GM12872 (cell line): Measurements from ENCODE around the gene COLEC11.

ENCODE experiments used
- CTCF ChIP-seq: IDR thresholded peaks from 3 replicates; pipeline ENCODE4 v1.5.1; 2011; ENCODE audit warnings: low read depth, mild to moderate bottlenecking, low read length, moderate library complexity; ENCODE audit not compliant: insufficient read depth

The COLEC11 gene

GRCh38 chr2:3580449-3580848 is 14.5 kb upstream of the COLEC11 start:
- no peak for TF ChIP-seq CTCF

DNA sequence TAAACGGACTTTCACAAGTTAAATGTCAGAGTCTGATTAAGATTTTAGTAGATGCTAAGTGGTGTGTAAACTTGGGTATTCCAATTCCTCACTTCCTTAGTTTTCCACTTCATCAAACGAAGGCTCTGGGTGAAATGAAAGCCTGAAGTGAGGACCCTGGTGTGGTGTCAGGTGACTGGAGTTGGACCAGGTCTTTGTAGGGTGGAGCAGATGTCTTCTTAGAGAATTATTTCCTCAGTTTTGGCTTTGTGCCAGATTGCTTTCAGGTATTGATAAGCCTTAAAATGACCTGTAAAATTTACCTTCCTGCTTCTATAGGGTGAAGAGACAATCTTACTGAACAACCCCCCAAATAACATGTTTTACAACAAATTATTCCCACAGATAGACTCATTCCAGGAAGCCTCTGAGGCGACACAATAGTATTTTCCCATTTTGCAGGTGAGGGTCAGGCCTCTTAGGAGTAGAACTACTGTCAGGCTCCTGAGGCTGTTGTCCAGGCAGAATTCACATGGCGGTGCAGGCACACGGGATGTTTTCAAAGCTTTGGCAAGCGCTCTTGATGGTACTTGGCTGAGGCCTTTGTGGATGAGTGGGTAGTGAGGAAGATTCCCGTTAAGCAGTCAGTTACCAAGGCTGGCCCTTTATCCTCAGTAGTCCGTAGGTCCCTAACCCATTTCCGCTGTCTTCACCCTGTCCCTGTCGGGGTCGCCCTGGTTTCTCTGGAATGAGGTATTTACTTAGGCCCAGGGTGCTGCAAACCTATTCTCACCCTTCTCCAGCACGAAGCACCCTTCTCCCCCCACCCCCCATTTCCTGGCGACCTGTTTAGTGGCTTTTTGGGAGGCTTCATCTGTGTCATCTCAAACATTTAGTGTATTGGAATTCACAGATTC is 13.3 kb upstream of the COLEC11 start:
- TF ChIP-seq CTCF, result no peak

- no peak for TF ChIP-seq CTCF
Measured at GRCh38 chr2:3584076-3584475, 10.8 kb upstream of the COLEC11 start.

GRCh38 chr2:3584608-3585260 is 10.2 kb upstream of the COLEC11 start:
- no peak for TF ChIP-seq CTCF

DNA sequence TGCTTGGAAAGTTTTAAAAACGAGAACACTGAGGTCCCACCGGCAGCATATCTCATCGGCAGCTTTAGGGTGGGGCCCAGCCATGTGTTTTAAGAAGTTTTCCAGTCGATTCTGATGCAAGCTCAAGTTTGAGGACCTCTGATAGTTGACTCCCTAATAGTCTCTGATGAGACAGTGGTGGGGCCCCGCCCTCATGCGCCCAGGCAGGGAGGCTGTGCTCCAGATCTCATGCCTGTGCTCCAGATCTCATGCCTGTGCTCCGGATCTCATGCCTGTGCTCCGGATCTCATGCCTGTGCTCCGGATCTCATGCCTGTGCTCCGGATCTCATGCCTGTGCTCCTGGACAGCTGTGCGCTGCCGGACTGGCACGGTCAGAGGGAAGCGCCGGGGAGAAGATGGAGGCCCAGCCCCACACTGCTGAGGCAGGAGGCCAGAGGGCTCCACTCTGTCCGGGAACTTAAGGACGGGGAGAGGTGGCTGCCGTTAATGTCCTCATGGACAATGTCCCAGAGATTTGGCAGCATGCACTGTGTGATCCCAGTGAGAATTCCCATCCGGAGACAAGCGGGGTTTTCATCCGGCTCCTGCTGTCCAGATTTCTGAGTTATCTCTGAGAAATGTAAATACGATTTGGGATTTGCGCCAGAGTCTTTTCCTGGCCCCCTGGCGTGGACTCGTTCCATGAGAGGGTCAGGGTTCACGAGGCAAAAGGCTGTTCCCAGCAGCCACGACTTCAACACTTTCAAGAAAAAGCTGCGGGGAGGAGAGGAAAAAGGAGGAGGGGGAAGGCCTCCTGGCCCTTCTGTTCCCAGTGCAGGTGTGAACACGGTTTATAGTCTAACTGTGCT is 9.4 kb upstream of the COLEC11 start:
- no peak for TF ChIP-seq CTCF

DNA sequence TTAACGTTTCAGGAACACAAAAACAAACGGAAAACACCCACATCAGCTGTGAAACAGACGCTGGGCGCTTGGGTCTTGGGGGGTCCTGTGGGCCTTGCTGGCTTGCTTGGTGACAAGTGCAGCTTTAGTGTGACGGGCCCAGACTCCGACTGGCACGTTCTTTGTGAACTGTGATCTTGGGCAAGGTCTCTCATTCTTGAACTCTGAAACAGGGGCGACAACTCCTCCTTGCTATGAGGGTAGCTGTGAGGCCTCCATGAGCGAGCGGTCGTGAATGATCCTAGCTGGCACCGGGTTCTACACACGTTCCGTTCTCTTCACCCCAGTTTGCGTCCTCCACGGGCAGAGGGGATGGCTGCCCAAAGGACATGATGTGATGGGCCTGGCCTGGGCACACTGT is 8.7 kb upstream of the COLEC11 start:
- no peak for TF ChIP-seq CTCF

- no peak for TF ChIP-seq CTCF
Measured at GRCh38 chr2:3587021-3587420, 7.9 kb upstream of the COLEC11 start.
